Activated T-helper 17 cell treated with anti-CD3 and anti-CD28 coated beads, Interleukin-2, amount 50 U/mL, for 72 hours (primary cell): ENCODE measurements around the gene KCNH5. TPM values are rescaled to one million over a fixed set of nuclear protein-coding genes. Genes with fewer than 3 reads are reported as not detected.

ENCODE experiments used
- ATAC-seq: fragments of 150-1000 bp; cut with Tn5 transposase; replicated peaks from 2 replicates; pipeline ENCODE4 v1.10.0; 2021; ENCODE audit warnings: mild to moderate bottlenecking, moderate library complexity
- H3K27ac Mint-ChIP-seq: one replicate; pipeline ENCODE4 v1.8.0; 2022; ENCODE audit warnings: mixed read lengths
- H3K27me3 Mint-ChIP-seq: one replicate; pipeline ENCODE4 v1.8.0; 2022; ENCODE audit warnings: mixed read lengths
- H3K36me3 Mint-ChIP-seq: one replicate; pipeline ENCODE4 v1.8.0; 2022; ENCODE audit warnings: low read depth, mild to moderate bottlenecking, mixed read lengths
- H3K4me1 Mint-ChIP-seq: one replicate; pipeline ENCODE4 v1.8.0; 2022; ENCODE audit warnings: mixed read lengths
- H3K4me3 Mint-ChIP-seq: one replicate; pipeline ENCODE4 v1.8.0; 2022; ENCODE audit warnings: mild to moderate bottlenecking, mixed read lengths
- H3K9me3 Mint-ChIP-seq: one replicate; pipeline ENCODE4 v1.8.0; 2022; ENCODE audit warnings: mixed read lengths
- total RNA-seq, 2 donors: library from RNA; stranded (reverse); gene quantifications; one replicate each; pipeline ENCODE4 v1.2.3, GENCODE V29; 2022

The KCNH5 gene
- total RNA-seq, 2 donors from 2014 or later: not detected

- H3K27me3 Mint-ChIP-seq: no peaks in the 10 kb centered on the region
- H3K9me3 Mint-ChIP-seq: no peaks in the 10 kb centered on the region
- H3K4me3 Mint-ChIP-seq: no peak overlapping the region
- no peaks in the 10 kb centered on the region for H3K4me1 Mint-ChIP-seq
- no peak overlapping the region for H3K27ac Mint-ChIP-seq
- ATAC-seq: no peak
- H3K36me3 Mint-ChIP-seq: no peaks in the 10 kb centered on the region
Measured at GRCh38 chr14:62674563-62675237, 370.6 kb downstream of the KCNH5 start.

GRCh38 chr14:62673014-62673755 lies 372.1 kb downstream of the KCNH5 start:
- no peak overlapping the region for H3K27ac Mint-ChIP-seq
- no peaks in the 10 kb centered on the region for H3K27me3 Mint-ChIP-seq
- no peak overlapping the region for H3K4me3 Mint-ChIP-seq
- H3K9me3 Mint-ChIP-seq: no peaks in the 10 kb centered on the region
- H3K4me1 Mint-ChIP-seq: no peaks in the 10 kb centered on the region
- H3K36me3 Mint-ChIP-seq: no peaks in the 10 kb centered on the region
- no peak for ATAC-seq

- ATAC-seq: no peak
- Mint-ChIP-seq H3K27ac (no peak overlapping the region), H3K27me3 (no peaks in the 10 kb centered on the region), H3K9me3 (peaks cover 3% of the 10 kb centered on the region), H3K4me3 (no peak overlapping the region), H3K4me1 (no peaks in the 10 kb centered on the region), H3K36me3 (no peaks in the 10 kb centered on the region)
Measured at GRCh38 chr14:62670526-62670925, 374.7 kb downstream of the KCNH5 start.

GRCh38 chr14:62667421-62667914 lies 377.8 kb downstream of the KCNH5 start:
- ATAC-seq: no peak
- Mint-ChIP-seq H3K27ac (no peak overlapping the region), H3K4me1 (no peaks in the 10 kb centered on the region), H3K27me3 (no peaks in the 10 kb centered on the region), H3K4me3 (no peak overlapping the region), H3K36me3 (no peaks in the 10 kb centered on the region), H3K9me3 (peaks cover 6% of the 10 kb centered on the region)

GRCh38 chr14:62665286-62665685 lies 380.0 kb downstream of the KCNH5 start:
- Mint-ChIP-seq H3K36me3 (no peaks in the 10 kb centered on the region), H3K27me3 (no peaks in the 10 kb centered on the region), H3K4me3 (no peak overlapping the region), H3K27ac (no peak overlapping the region), H3K4me1 (no peaks in the 10 kb centered on the region), H3K9me3 (peaks cover 11% of the 10 kb centered on the region)
- no peak for ATAC-seq

- no peaks in the 10 kb centered on the region for H3K4me1 Mint-ChIP-seq
- no peak overlapping the region for H3K4me3 Mint-ChIP-seq
- ATAC-seq: no peak
- H3K27me3 Mint-ChIP-seq: no peaks in the 10 kb centered on the region
- H3K36me3 Mint-ChIP-seq: no peaks in the 10 kb centered on the region
- peaks cover 18% of the 10 kb centered on the region for H3K9me3 Mint-ChIP-seq
- H3K27ac Mint-ChIP-seq: no peak overlapping the region
Measured at GRCh38 chr14:62663456-62663821, 381.8 kb downstream of the KCNH5 start.

- H3K9me3 Mint-ChIP-seq: peaks cover 19% of the 10 kb centered on the region
- H3K4me1 Mint-ChIP-seq: no peaks in the 10 kb centered on the region
- H3K4me3 Mint-ChIP-seq: no peak overlapping the region
- ATAC-seq: no peak
- no peaks in the 10 kb centered on the region for H3K36me3 Mint-ChIP-seq
- H3K27me3 Mint-ChIP-seq: no peaks in the 10 kb centered on the region
- no peak overlapping the region for H3K27ac Mint-ChIP-seq
Measured at GRCh38 chr14:62662811-62663455, 382.3 kb downstream of the KCNH5 start.

GRCh38 chr14:62661818-62662217 lies 383.4 kb downstream of the KCNH5 start:
- no peaks in the 10 kb centered on the region for H3K27me3 Mint-ChIP-seq

GRCh38 chr14:62658631-62659030 lies 386.6 kb downstream of the KCNH5 start:
- H3K27ac Mint-ChIP-seq: no peak overlapping the region
- no peaks in the 10 kb centered on the region for H3K36me3 Mint-ChIP-seq
- no peak overlapping the region for H3K4me3 Mint-ChIP-seq
- H3K9me3 Mint-ChIP-seq: peaks cover 18% of the 10 kb centered on the region
- no peaks in the 10 kb centered on the region for H3K27me3 Mint-ChIP-seq
- no peaks in the 10 kb centered on the region for H3K4me1 Mint-ChIP-seq
- no peak for ATAC-seq

More at GRCh38 chr14:62661818-62662217, 383.4 kb downstream of the KCNH5 start:
- H3K4me1 Mint-ChIP-seq: no peaks in the 10 kb centered on the region
- peaks cover 18% of the 10 kb centered on the region for H3K9me3 Mint-ChIP-seq
- no peak overlapping the region for H3K27ac Mint-ChIP-seq
- ATAC-seq: no peak
- no peaks in the 10 kb centered on the region for H3K36me3 Mint-ChIP-seq
- no peak overlapping the region for H3K4me3 Mint-ChIP-seq

- no peaks in the 10 kb centered on the region for H3K27me3 Mint-ChIP-seq
- ATAC-seq: no peak
- H3K4me1 Mint-ChIP-seq: no peaks in the 10 kb centered on the region
- H3K27ac Mint-ChIP-seq: no peak overlapping the region
- H3K4me3 Mint-ChIP-seq: no peak overlapping the region
- H3K36me3 Mint-ChIP-seq: no peaks in the 10 kb centered on the region
- peaks cover 15% of the 10 kb centered on the region for H3K9me3 Mint-ChIP-seq
Measured at GRCh38 chr14:62657376-62657775, 387.9 kb downstream of the KCNH5 start.

GRCh38 chr14:62655166-62655565 lies 390.1 kb downstream of the KCNH5 start:
- no peak for ATAC-seq
- no peaks in the 10 kb centered on the region for H3K4me1 Mint-ChIP-seq
- peaks cover 9% of the 10 kb centered on the region for H3K9me3 Mint-ChIP-seq
- no peaks in the 10 kb centered on the region for H3K27me3 Mint-ChIP-seq
- H3K4me3 Mint-ChIP-seq: no peak overlapping the region
- no peaks in the 10 kb centered on the region for H3K36me3 Mint-ChIP-seq
- no peak overlapping the region for H3K27ac Mint-ChIP-seq

GRCh38 chr14:62654641-62655040 lies 390.6 kb downstream of the KCNH5 start:
- Mint-ChIP-seq H3K9me3 (peaks cover 9% of the 10 kb centered on the region), H3K4me3 (no peak overlapping the region), H3K27ac (no peak overlapping the region), H3K27me3 (no peaks in the 10 kb centered on the region), H3K4me1 (no peaks in the 10 kb centered on the region), H3K36me3 (no peaks in the 10 kb centered on the region)
- ATAC-seq: no peak
